K562 treated with DMSO at 1 percent for 24 hours (cell line): ENCODE data around the gene CNOT4. TPM values are rescaled to one million over a fixed set of nuclear protein-coding genes. Genes with fewer than 3 reads are reported as not detected.

Source experiments
- total RNA-seq: library from RNA; unstranded; fragments of 300-600 nt; gene quantifications from 2 replicates; pipeline ENCODE4 v1.2.3, GENCODE V29; 2022; ENCODE audit warnings: low read depth; ENCODE audit not compliant: insufficient read depth

Gene CNOT4
- total RNA-seq = 11.5 and 14.7 TPM in 2 replicates

GRCh38 chr7:135509839-135510591 is at the start of gene CNOT4:
TSS of gene CNOT4 (minus strand) at chr7:135510102. CDS start at chr7:135438331, 71,771 bp downstream.

GRCh38 chr7:135557455-135558336 is 47.8 kb upstream of the CNOT4 start, which contains the start of gene NUP205:
TSS of gene NUP205 (plus strand) at chr7:135557917. CDS start at chr7:135557945, 28 bp downstream.

Other genes starting within 250 kb of the CNOT4 start
- 76.8 and 90.3 TPM in 2 replicates for gene NUP205, start 47.8 kb upstream of the CNOT4 start, total RNA-seq
- gene STMP1, start 152.4 kb upstream of the CNOT4 start, total RNA-seq = 26.3 and 33.2 TPM in 2 replicates
- 1.0 and 2.3 TPM in 2 replicates for gene SLC13A4, start 218.1 kb upstream of the CNOT4 start, total RNA-seq
- not detected in 2 replicates for gene FAM180A, start 238.7 kb upstream of the CNOT4 start, total RNA-seq